T-helper 9 cell (primary cell): ENCODE data around the gene PPFIA2.

Experiments used
- DNase-seq: peaks from one replicate; pipeline ENCODE4 v3.0.0-alpha.2; 2020

PPFIA2 gene

GRCh38 chr12:81417056-81417455 is 342.1 kb downstream of the PPFIA2 start:
- no peak for DNase-seq

GRCh38 chr12:81416571-81416970 is 342.6 kb downstream of the PPFIA2 start:
- DNase-seq, result no peak

GRCh38 chr12:81414441-81414840 is 344.7 kb downstream of the PPFIA2 start:
- no peak for DNase-seq

GRCh38 chr12:81412940-81413339 is 346.2 kb downstream of the PPFIA2 start:
- DNase-seq, result no peak

- no peak for DNase-seq
Observed at GRCh38 chr12:81403348-81403747, 355.8 kb downstream of the PPFIA2 start.

- no peak for DNase-seq
Observed at GRCh38 chr12:81401241-81401640, 357.9 kb downstream of the PPFIA2 start.

GRCh38 chr12:81400024-81400423 is 359.1 kb downstream of the PPFIA2 start:
- DNase-seq, result no peak

- DNase-seq, result no peak
Observed at GRCh38 chr12:81395431-81395830, 363.7 kb downstream of the PPFIA2 start.

- DNase-seq, result no peak
Observed at GRCh38 chr12:81389550-81390099, 369.5 kb downstream of the PPFIA2 start.

GRCh38 chr12:81386101-81386500 is 373.0 kb downstream of the PPFIA2 start:
- DNase-seq, result no peak

- DNase-seq, result no peak
Observed at GRCh38 chr12:81381951-81382350, 377.2 kb downstream of the PPFIA2 start.

- DNase-seq, result no peak
Observed at GRCh38 chr12:81378601-81379285, 380.4 kb downstream of the PPFIA2 start.

- no peak for DNase-seq
Observed at GRCh38 chr12:81377771-81378170, 381.4 kb downstream of the PPFIA2 start.

- no peak for DNase-seq
Observed at GRCh38 chr12:81375969-81376368, 383.2 kb downstream of the PPFIA2 start.

- no peak for DNase-seq
Observed at GRCh38 chr12:81370456-81370855, 388.7 kb downstream of the PPFIA2 start.

- no peak for DNase-seq
Observed at GRCh38 chr12:81369175-81369574, 390.0 kb downstream of the PPFIA2 start.

GRCh38 chr12:81365284-81365683 is 393.9 kb downstream of the PPFIA2 start:
- DNase-seq, result no peak

GRCh38 chr12:81360916-81361315 is 398.2 kb downstream of the PPFIA2 start:
- DNase-seq, result no peak

- DNase-seq, result no peak
Observed at GRCh38 chr12:81359736-81360135, 399.4 kb downstream of the PPFIA2 start.

- DNase-seq, result no peak
Observed at GRCh38 chr12:81354327-81354932, 404.7 kb downstream of the PPFIA2 start.

GRCh38 chr12:81350309-81350708 is 408.8 kb downstream of the PPFIA2 start:
- no peak for DNase-seq

GRCh38 chr12:81347404-81347803 is 411.7 kb downstream of the PPFIA2 start:
- DNase-seq, result no peak

GRCh38 chr12:81340910-81341309 is 418.2 kb downstream of the PPFIA2 start:
- no peak for DNase-seq

- DNase-seq, result no peak
Observed at GRCh38 chr12:81339071-81339470, 420.1 kb downstream of the PPFIA2 start.

- no peak for DNase-seq
Observed at GRCh38 chr12:81337886-81338285, 421.3 kb downstream of the PPFIA2 start.
